Loucy (cell line): ENCODE data around the gene MAN1C1.

Experiments
- H2AFZ ChIP-seq: fragments of 200-600 bp; sonication (generic); 2 replicates; pipeline ENCODE4 v1.6.0; 2016; ENCODE audit warnings: antibody characterized with exemption, mild to moderate bottlenecking, low read length, moderate library complexity
- H3F3A ChIP-seq: fragments of 200-600 bp; 2 replicates; pipeline ENCODE4 v1.6.0; 2016; ENCODE audit warnings: antibody characterized with exemption, low read depth, mild to moderate bottlenecking
- H3K27me3 ChIP-seq: fragments of 200-600 bp; sonication (generic); 2 replicates; pipeline ENCODE4 v1.6.1; 2014; ENCODE audit warnings: low read length, mild to moderate bottlenecking; ENCODE audit not compliant: insufficient read depth, poor library complexity, severe bottlenecking
- H3K36me3 ChIP-seq: fragments of 200-600 bp; sonication (generic); 2 replicates; pipeline ENCODE4 v1.6.1; 2016; ENCODE audit warnings: low read length; ENCODE audit not compliant: insufficient read depth
- H3K4me1 ChIP-seq: fragments of 200-600 bp; sonication (generic); 2 replicates; pipeline ENCODE4 v1.5.1; 2014; ENCODE audit warnings: low read length, mild to moderate bottlenecking; ENCODE audit not compliant: insufficient read depth, poor library complexity, severe bottlenecking
- H3K4me2 ChIP-seq: fragments of 200-600 bp; sonication (generic); 2 replicates; pipeline ENCODE4 v1.6.0; 2014; ENCODE audit warnings: antibody characterized with exemption, low read length, low read depth, mild to moderate bottlenecking; ENCODE audit not compliant: poor library complexity, severe bottlenecking
- H3K4me3 ChIP-seq: fragments of 200-600 bp; sonication (generic); 2 replicates; pipeline ENCODE4 v1.5.1; 2014; ENCODE audit warnings: low read length, mild to moderate bottlenecking, mixed read lengths; ENCODE audit not compliant: poor library complexity, severe bottlenecking
- H3K79me2 ChIP-seq: fragments of 200-600 bp; sonication (generic); 2 replicates; pipeline ENCODE4 v1.6.1; 2014; ENCODE audit warnings: low read length; ENCODE audit not compliant: insufficient read depth
- H3K9ac ChIP-seq: fragments of 200-600 bp; sonication (generic); 2 replicates; pipeline ENCODE4 v1.6.0; 2014; ENCODE audit warnings: mild to moderate bottlenecking, low read depth, low read length, moderate library complexity; ENCODE audit not compliant: poor library complexity, severe bottlenecking
- H3K9me2 ChIP-seq: fragments of 200-600 bp; sonication (generic); replicated peaks from 2 replicates; pipeline ENCODE4 v1.6.1; 2016; ENCODE audit warnings: low read depth, low read length, mixed read lengths
- H3K9me3 ChIP-seq: fragments of 200-600 bp; sonication (generic); 2 replicates; pipeline ENCODE4 v1.6.1; 2014; ENCODE audit warnings: mild to moderate bottlenecking, antibody characterized with exemption, low read length, low read depth; ENCODE audit not compliant: insufficient read depth
- H4K20me1 ChIP-seq: fragments of 200-600 bp; sonication (generic); 2 replicates; pipeline ENCODE4 v1.6.0; 2014; ENCODE audit warnings: antibody characterized with exemption, low read length, mild to moderate bottlenecking; ENCODE audit not compliant: insufficient read depth, poor library complexity, severe bottlenecking
- EZH2phosphoT487 ChIP-seq: fragments of 200-600 bp; IDR thresholded peaks from 2 replicates; pipeline ENCODE4 v1.6.1; 2018; ENCODE audit warnings: antibody characterized with exemption, mild to moderate bottlenecking, moderate library complexity, borderline replicate concordance
- TF ChIP-seq, protein P1 (sequence below): fragments of 200-600 bp; sonication (generic); conservative IDR thresholded peaks from 2 replicates; pipeline ENCODE4 v1.5.1; 2014; ENCODE audit warnings: mild to moderate bottlenecking, antibody characterized with exemption, low read length

Gene MAN1C1

DNA sequence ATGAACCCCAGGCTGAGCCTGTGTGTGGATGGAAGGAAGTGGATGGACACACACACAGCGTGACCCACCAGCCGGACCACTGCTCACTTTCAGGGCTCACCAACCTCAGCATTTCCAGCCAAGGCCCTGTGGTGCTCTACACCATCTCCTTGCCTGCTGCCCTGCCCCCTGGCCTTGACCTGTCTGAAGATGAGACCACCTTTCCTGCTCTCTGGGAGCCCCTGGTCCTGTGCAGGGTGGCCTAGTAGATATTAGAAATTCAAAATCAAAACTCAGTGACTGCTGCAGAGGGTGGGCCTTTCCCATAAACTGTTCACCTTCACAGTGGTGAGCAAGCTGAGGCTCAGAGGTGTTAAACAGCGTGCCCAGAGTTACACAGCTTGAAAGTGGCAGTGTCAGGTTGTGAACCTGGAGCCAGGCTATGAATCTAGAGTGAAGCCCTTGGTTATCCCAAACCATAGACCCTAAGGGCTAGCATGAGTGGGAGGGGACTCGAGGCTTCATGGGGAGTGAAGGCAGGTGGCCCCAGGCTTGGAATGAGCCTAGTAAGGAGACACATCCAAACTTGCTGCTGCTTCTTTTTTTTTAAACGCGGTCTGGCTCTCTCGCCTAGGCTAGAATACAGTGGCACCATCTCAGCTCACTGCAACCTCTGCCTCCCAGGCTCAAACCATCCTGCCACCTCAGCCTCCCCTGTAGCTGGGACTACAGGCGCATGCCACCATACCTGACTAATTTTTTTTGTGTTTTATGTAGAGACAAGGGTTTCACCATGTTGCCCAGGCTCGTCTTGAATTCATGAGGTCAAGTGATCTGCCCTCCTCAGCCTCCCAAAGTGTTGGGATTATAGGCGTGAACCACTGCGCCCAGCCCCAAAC, 41.5 kb downstream of the MAN1C1 start:
- Histone ChIP-seq H2AFZ (no peak overlapping the region), H3F3A (no peaks in the 10 kb centered on the region), H3K4me3 (no peak overlapping the region), H3K4me1 (no peaks in the 10 kb centered on the region), H3K36me3 (no peaks in the 10 kb centered on the region), H3K79me2 (no peaks in the 10 kb centered on the region), H3K9me3 (no peaks in the 10 kb centered on the region), H4K20me1 (no peaks in the 10 kb centered on the region), H3K9ac (no peak overlapping the region), H3K27me3 (peaks cover 63% of the 10 kb centered on the region), H3K9me2 (no peaks in the 10 kb centered on the region), H3K4me2 (no peak overlapping the region)
- no peak for TF ChIP-seq EZH2phosphoT487
- TF ChIP-seq, protein P1, sequence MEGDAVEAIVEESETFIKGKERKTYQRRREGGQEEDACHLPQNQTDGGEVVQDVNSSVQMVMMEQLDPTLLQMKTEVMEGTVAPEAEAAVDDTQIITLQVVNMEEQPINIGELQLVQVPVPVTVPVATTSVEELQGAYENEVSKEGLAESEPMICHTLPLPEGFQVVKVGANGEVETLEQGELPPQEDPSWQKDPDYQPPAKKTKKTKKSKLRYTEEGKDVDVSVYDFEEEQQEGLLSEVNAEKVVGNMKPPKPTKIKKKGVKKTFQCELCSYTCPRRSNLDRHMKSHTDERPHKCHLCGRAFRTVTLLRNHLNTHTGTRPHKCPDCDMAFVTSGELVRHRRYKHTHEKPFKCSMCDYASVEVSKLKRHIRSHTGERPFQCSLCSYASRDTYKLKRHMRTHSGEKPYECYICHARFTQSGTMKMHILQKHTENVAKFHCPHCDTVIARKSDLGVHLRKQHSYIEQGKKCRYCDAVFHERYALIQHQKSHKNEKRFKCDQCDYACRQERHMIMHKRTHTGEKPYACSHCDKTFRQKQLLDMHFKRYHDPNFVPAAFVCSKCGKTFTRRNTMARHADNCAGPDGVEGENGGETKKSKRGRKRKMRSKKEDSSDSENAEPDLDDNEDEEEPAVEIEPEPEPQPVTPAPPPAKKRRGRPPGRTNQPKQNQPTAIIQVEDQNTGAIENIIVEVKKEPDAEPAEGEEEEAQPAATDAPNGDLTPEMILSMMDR: no peak

DNA sequence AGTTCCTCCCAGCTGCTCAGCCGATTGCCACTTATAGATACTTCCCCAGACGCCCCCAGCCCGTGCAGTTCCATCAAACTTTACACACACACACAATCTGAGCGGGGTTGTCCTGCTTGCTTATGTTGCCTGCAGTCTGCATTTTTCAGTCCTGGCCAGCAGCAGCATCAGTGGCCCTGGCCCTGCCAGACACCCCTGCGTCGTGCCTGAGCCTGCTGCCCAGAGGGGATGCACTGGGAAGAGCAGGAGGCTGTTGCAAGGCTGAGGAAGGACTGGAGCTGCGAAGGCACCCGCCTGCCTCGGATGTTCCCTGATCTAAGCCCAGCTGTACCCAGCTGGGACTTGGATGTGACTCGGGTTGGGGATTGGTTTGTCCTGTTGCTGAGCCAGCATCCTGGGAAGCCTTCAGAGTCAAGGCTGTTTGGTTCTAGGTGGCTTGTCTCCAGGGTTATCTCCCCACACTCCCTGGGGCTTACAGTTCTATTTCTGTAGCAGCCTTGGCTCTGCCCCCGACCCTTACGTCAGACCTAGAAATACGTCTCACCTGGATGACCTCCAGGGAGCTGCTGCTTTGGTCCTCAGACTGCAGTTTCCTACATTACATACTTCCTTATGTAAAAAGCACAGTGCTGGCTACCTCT, 42.3 kb downstream of the MAN1C1 start:
- Histone ChIP-seq H3K9me3 (no peaks in the 10 kb centered on the region), H3K27me3 (peaks cover 55% of the 10 kb centered on the region), H3F3A (no peaks in the 10 kb centered on the region), H3K4me1 (no peaks in the 10 kb centered on the region), H2AFZ (no peak overlapping the region), H3K4me3 (no peak overlapping the region), H3K4me2 (no peak overlapping the region), H4K20me1 (no peaks in the 10 kb centered on the region), H3K79me2 (no peaks in the 10 kb centered on the region), H3K36me3 (no peaks in the 10 kb centered on the region), H3K9me2 (no peaks in the 10 kb centered on the region), H3K9ac (no peak overlapping the region)
- TF ChIP-seq, protein P1: no peak
- no peak for TF ChIP-seq EZH2phosphoT487

DNA sequence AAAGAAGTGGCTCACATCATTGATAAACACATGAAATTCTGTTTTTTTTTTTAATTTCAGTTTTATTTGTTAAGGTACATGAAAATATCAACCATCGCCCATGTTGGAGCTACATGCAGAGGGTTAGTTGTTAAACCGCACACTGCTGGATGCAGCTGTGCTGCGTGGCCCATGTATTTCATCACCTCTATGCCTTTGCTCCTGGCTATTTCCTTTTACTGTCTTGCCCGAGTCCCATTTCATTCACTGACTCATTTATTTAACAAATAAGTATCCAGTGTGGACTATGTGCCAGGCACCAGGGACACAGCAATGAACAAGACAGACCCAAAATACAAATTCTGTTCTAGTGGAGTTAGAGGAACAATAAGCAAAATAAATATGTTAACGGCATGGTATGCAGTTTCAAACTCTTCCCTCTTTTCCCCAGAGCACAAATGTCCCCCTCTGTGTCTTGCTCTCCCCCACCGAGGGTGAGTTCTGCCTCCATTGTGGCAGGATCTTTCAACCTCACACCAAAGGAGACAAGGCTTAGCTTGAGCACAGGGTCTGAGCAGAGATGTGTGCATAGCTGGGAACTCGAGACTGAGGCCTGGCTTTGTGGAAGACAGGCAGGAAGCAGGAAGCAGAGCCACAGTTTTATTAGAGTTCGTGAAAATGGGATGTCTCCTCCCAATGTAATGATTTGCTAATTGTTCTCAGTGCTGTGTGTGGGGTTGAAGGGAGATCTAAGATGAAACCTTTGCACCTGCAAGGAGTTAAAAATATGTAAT, 44.6 kb downstream of the MAN1C1 start:
- Histone ChIP-seq H3K4me1 (no peaks in the 10 kb centered on the region), H3F3A (no peaks in the 10 kb centered on the region), H2AFZ (no peak overlapping the region), H3K27me3 (peaks cover 39% of the 10 kb centered on the region), H3K79me2 (no peaks in the 10 kb centered on the region), H3K9me2 (no peaks in the 10 kb centered on the region), H3K36me3 (no peaks in the 10 kb centered on the region), H3K9me3 (no peaks in the 10 kb centered on the region), H4K20me1 (no peaks in the 10 kb centered on the region), H3K4me3 (no peak overlapping the region), H3K4me2 (no peak overlapping the region), H3K9ac (no peak overlapping the region)
- TF ChIP-seq, protein P1: no peak
- no peak for TF ChIP-seq EZH2phosphoT487
